Measurements from ENCODE around the gene ZER1.
"Not testable (repeated sequence)": the region's sequence is repeated elsewhere in the genome, so short reads cannot be mapped to it uniquely, and the experiment has no call there.

ZER1 gene

GRCh38 chr9:128716581-128717254 lies 55.0 kb downstream of the ZER1 start:
- DNase-seq (ENCODE audit: low read depth in 1 of 2, low spot score in 1 of 2): no peak

DNA sequence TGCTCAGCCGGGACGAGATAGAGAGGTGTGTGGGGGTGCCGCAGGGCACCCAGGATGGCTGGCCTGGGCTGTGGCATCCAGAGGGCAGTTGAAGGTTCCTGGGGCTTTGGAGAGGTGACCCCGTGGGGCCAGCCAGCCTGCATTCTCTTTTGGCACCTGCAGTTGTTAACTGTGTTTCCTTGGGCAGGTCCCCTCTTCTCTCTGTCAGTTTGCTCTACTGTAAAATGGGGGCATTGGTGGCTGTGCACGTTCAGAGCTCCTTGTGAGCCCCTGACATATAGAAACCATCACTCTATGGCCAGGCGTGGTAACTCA lies 56.3 kb downstream of the ZER1 start:
- no peak for DNase-seq (ENCODE audit: low read depth in 1 of 2, low spot score in 1 of 2)

- no peak for DNase-seq (ENCODE audit: low read depth in 1 of 2, low spot score in 1 of 2)
Observed at GRCh38 chr9:128714586-128715435, 56.9 kb downstream of the ZER1 start.

DNA sequence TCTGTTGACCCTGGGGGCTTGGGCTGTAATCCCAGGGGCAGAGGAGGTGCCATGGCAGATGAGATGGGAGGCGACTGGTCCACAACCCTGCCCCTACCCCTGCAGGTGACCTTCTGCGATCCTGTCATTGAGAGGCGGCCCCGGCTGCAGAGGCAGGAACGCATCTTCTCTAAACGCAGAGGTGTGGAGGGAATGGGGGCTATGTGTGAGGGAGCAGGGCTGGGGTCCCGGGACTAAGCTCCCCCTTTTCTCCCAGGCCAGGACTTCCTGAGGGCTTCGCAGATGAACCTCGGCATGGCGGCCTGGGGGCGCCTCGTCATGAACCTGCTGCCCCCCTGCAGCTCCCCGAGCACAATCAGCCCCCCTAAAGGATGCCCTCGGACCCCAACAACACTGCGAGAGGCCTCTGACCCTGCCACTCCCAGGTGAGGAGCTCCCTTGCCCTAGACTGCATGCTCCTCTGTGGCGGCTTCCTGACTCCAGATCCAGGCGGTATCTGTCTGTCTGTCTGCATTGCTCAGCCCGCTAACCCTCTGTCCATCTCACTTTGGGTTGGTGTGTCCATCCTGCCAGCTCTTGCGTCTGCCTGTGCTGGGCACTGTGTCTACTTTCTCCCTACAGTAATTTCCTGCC lies 57.7 kb downstream of the ZER1 start:
- no peak for DNase-seq (ENCODE audit: low read depth in 1 of 2, low spot score in 1 of 2)

- no peak for DNase-seq (ENCODE audit: low read depth in 1 of 2, low spot score in 1 of 2)
Observed at GRCh38 chr9:128713411-128713780, 58.3 kb downstream of the ZER1 start.

DNA sequence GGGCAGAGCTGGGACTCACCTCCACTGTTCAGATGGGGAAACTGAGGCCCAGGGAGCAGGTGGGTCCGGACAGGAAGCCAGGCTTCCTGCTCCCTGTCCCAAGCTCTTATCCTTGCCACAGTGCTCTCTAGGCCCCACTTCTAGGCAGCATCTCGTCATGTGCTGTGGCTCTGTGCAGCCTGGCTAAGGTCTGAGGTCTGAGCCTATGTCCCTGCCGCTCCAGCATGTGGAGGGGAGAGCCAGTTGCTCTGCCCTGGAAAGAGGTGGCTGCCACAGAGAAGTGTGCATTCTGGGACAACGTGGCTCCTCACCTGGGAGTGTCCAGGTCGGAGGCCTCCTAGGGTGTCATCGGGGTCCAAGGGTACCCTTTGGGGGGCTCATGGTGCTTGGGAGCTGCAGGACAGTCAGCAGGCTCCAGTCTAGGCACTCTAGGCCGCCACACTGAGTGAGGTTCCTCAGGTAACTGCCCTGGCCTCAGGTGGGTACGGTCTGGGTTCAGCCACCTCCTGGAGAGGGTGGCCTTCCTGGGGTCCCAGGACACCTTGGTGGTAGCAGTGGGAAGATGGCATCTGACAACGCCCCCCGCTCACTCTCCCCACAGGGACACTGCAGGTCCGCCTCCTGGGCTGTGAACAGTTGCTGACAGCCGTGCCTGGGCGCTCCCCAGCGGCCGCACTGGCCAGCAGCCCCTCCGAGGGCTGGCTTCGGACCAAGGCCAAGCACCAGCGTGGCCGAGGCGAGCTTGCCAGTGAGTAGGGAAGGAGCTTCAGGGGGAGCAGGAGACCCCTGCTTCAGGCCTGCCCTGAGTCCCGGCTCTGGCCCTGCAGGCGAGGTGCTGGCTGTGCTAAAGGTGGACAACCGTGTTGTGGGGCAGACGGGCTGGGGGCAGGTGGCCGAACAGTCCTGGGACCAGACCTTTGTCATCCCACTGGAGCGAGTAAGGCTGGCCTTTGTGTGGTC lies 59.0 kb downstream of the ZER1 start:
- no peak for DNase-seq (ENCODE audit: low read depth in 1 of 2, low spot score in 1 of 2)

DNA sequence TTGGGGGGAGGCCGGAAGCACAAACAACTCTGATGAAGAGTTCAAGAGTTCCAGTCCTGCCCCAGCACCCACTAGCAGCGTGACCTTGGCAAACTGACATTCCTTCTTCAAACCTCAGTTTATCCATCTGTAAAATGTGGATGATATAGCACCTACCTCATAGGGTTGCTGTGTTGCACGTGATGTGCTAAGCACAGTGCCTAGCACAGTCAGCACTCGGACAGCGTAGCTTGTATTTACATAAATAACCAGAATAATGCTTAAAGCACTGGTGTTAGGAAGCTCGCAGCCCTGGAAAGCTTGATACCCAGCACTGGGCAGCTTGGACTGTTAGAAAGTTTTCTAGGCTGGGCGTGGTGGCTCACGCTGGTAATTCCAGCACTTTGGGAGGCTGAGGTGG lies 64.3 kb downstream of the ZER1 start:
- no peak for DNase-seq (ENCODE audit: low read depth in 1 of 2, low spot score in 1 of 2)

- no peak for DNase-seq (ENCODE audit: low read depth in 1 of 2, low spot score in 1 of 2)
Observed at GRCh38 chr9:128706671-128707381, 64.9 kb downstream of the ZER1 start.

DNA sequence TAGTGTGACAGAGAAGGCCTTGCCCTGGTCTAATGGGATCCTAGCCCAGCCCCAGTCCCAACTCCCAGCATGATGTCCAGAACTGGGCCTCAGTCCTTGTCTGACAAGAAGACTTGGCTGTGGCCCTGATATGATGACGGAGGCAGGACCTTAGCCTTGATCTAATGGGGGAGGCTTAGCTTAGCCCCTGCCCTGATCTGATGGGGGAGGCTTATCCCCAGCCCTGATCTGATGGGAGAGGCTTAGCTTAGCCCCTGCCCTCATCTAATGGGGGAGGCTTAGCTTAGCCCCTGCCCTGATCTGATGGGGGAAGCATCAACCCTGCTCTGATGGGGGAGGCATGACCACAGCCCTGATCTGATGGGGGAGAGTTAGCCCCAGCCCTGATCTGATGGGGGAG lies 65.7 kb downstream of the ZER1 start:
- DNase-seq (ENCODE audit: low read depth in 1 of 2, low spot score in 1 of 2): no peak

GRCh38 chr9:128705051-128705965 lies 66.4 kb downstream of the ZER1 start:
- no peak for DNase-seq (ENCODE audit: low read depth in 1 of 2, low spot score in 1 of 2)

- no peak for DNase-seq (ENCODE audit: low read depth in 1 of 2, low spot score in 1 of 2)
Observed at GRCh38 chr9:128704356-128704670, 67.4 kb downstream of the ZER1 start.

- no peak for DNase-seq (ENCODE audit: low read depth in 1 of 2, low spot score in 1 of 2)
Observed at GRCh38 chr9:128703616-128704355, 67.9 kb downstream of the ZER1 start.

- no peak for DNase-seq (ENCODE audit: low read depth in 1 of 2, low spot score in 1 of 2)
Observed at GRCh38 chr9:128702949-128703615, 68.6 kb downstream of the ZER1 start.

DNA sequence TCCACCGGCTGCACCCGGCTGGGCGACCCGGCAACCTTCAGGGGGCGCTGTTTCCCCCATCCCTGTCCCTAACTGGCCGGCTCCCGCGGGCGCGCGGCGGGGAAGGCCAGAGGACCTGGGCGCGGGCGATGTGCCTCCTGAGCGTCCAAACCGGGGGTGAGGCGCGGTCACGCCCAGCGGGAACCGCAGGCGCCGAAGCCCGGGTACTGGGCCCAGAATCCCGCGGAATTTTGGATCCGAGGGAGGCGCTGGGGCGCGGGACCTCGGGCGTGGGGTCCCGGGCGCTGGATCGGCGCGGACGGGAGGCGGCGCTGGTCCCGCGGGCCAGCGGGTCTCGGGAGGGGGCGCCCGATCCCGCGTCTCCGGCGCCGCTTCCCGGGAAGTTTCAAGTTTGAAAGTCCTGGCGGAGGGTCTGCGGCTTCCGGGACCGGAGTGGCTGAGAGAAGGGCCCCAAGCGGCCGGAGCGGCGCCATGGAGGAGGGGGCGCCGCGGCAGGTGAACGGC lies 69.2 kb downstream of the ZER1 start, which contains the start of gene PKN3:
TSS of gene PKN3 (plus strand) at position 59 of the 504 bp plus-strand sequence. CDS start at position 472, 413 bp downstream.
- DNase-seq (ENCODE audit: low read depth in 1 of 2, low spot score in 1 of 2): peak; percentile 76 to 83

DNA sequence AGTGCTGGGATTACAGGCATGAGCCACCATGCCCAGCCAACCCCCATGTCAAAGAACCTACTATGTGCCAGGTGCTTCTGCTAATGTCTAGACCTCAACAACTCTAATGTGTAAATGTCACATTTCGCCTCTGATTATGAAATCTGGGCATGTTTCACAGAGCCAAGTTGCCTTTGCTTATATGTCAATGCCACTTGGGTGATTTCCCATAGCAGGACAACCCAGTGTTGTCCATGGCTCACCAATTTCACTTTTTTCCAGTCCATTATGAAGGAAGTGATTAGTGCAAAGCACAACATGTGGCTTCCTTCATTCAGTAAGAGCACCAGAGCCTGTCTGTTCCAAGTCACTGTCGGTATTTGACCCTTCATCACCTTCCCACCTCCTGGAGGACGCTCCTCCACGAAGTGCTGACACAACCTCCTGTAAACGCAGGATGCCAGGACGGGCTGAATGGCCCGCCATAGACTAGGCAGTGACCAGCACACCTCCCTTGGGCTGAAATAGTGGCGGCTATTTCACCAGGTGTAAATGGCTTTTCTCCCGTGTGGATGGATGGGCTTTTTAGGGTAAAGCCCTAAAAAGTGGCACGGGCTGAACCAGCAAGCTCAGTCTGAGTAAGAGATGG lies 70.4 kb downstream of the ZER1 start:
- DNase-seq (ENCODE audit: low read depth in 1 of 2, low spot score in 1 of 2): no peak

DNA sequence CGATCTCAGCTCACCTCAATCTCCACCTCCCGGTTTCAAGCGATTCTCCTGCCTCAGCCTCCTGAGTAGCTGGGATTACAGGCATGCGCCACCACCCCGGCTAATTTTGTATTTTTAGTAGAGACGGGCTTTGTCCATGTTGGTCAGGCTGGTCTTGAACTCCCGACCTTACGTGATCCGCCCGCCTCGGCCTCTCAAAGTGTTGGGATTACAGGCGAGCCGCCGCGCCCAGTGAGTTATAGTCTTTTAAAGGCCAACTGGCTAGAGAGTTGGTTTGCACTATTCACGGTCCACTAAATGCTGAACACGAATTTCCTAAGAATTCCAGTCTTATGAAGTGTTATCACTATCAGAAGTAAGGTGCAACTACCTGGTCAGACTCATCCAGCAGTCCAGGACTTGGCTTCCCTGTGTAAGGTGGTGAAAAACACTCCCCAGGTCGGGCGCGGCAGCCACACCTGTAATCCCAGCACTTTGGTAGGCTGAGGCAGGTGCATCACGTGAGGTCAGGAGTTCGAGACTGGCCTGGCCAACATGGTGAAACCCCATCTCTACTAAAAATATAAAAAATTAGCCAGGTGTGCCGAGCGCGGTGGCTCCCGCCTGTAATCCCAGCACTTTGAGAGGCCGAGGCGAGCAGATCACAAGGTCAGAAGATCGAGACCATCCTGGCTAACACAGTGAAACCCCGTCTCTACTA lies 72.5 kb downstream of the ZER1 start:
- DNase-seq (ENCODE audit: low read depth in 1 of 2, low spot score in 1 of 2): not testable (repeated sequence)

All from activated CD4-positive, alpha-beta T cell treated with anti-CD3 and anti-CD28 coated beads, Interleukin-2, amount 50 U/mL, for 24 hours (primary cell).